HAP-1 (cell line): Measurements from ENCODE around the gene SLC25A10.

Experiments used
- DNase-seq, 2 experiments: peaks; one replicate each; pipeline ENCODE4 v3.0.0-alpha.2; 2016 to 2020; ENCODE audit warnings: low spot score in 2 of 2
- H3K27me3 ChIP-seq: fragments of 250-450 bp; sonication (Bioruptor Pico); 2 replicates; pipeline ENCODE4 v1.5.1; 2020; ENCODE audit warnings: low read depth, mild to moderate bottlenecking, moderate library complexity
- H3K36me3 ChIP-seq: fragments of 250-450 bp; sonication (Bioruptor Pico); replicated peaks from 2 replicates; pipeline ENCODE4 v1.5.1; 2020; ENCODE audit warnings: mild to moderate bottlenecking
- H3K4me1 ChIP-seq: fragments of 250-450 bp; sonication (Bioruptor Pico); 2 replicates; pipeline ENCODE4 v1.5.1; 2020; ENCODE audit warnings: mild to moderate bottlenecking
- H3K4me3 ChIP-seq: fragments of 250-450 bp; sonication (Bioruptor Pico); 2 replicates; pipeline ENCODE4 v1.5.1; 2020; ENCODE audit warnings: mild to moderate bottlenecking, moderate library complexity
- H3K9me3 ChIP-seq: fragments of 250-450 bp; sonication (Bioruptor Pico); 2 replicates; pipeline ENCODE4 v1.5.1; 2020; ENCODE audit warnings: mild to moderate bottlenecking, moderate library complexity
- in situ Hi-C: fragments of 300-500 bp; cut with MboI; formaldehyde crosslinking; loops from 3 replicates; pipeline ENCODE4 v1.14.3; 2020; ENCODE audit warnings: low sequenced_read_pairs, inconsistent platforms, mixed read lengths

Gene SLC25A10

DNA sequence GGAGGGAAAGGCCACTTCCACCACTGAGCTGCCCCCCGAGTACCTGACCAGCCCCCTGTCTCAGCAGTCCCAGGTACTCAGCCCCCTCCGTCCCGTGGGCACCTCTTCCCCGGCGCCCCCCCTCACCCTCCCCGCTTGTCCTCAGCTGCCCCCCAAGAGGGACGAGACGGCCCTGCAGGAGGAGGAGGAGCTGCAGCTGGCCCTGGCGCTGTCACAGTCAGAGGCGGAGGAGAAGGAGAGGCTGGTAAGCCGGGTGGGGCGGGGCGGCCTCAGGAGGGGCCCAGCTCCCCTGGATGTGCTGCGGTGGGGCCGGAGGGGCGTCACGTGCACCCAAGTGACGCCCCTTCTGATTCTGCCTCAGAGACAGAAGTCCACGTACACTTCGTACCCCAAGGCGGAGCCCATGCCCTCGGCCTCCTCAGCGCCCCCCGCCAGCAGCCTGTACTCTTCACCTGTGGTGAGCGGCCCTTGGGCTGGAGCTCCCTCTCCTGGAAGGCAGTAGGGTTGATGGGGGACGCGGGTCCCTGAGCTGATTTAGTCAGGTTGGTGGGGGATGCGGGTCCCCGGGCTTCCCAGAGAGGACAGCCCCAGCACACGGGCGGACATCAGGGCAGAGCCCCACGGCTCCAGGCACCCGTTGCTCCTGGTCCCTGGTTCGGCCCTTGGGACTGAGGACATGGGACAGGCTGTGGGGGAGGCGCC lies 18.4 kb upstream of the SLC25A10 start:
- in situ Hi-C loops: no loop called here
- Histone ChIP-seq H3K9me3 (no peaks in the 10 kb centered on the region), H3K36me3 (peaks cover 89% of the 10 kb centered on the region), H3K4me1 (no peaks in the 10 kb centered on the region), H3K27me3 (no peaks in the 10 kb centered on the region), H3K4me3 (no peak overlapping the region)
- DNase-seq: no peak

GRCh38 chr17:81694810-81695209 lies 17.3 kb upstream of the SLC25A10 start:
- no peaks in the 10 kb centered on the region for H3K9me3 ChIP-seq

DNA sequence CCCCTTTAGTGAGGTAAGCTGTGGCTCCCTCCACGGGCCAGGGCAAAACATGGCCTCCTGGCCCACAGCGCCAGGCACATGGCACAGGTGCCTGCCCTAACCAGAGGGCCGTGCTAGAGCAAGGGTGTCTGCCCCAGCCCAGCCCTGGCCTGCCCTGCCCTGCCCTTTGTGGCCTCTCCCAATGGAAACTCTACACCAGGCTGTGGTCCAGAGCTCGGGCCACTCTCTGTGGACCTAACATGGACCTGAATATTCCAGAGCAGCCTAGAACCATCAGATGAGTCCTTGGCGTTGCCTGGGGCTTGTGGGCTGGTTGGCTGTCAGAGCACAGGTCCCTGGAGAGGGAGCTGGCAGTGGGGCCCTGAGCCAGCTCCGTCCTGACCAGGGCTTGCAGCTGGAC lies 16.9 kb upstream of the SLC25A10 start:
- in situ Hi-C loops: no loop called here
- no peak for DNase-seq
- H3K4me3 ChIP-seq: no peak overlapping the region
- peaks cover 89% of the 10 kb centered on the region for H3K36me3 ChIP-seq
- no peaks in the 10 kb centered on the region for H3K4me1 ChIP-seq
- no peaks in the 10 kb centered on the region for H3K27me3 ChIP-seq
- no peaks in the 10 kb centered on the region for H3K9me3 ChIP-seq

More at GRCh38 chr17:81694810-81695209, 17.3 kb upstream of the SLC25A10 start:
- no peak for DNase-seq
- H3K4me1 ChIP-seq: no peaks in the 10 kb centered on the region
- H3K27me3 ChIP-seq: no peaks in the 10 kb centered on the region
- in situ Hi-C loops: no loop called here
- no peak overlapping the region for H3K4me3 ChIP-seq
- H3K36me3 ChIP-seq: peaks cover 91% of the 10 kb centered on the region

DNA sequence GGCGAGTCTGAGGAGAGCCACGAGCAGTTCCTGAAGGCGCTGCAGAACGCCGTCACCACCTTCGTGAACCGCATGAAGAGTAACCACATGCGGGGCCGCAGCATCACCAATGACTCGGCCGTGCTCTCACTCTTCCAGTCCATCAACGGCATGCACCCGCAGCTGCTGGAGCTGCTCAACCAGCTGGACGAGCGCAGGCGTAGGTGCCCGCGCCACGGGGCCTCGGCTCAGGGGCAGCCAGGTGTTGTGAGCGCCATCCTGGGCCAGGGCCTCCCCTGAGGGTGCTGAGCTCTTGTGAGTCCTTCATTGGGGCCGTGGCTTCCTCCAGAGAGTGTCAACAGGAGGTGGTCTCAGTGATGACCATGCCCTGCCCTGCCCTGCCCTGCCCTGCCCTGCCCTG lies 16.3 kb upstream of the SLC25A10 start:
- no peak for DNase-seq
- H3K27me3 ChIP-seq: no peaks in the 10 kb centered on the region
- H3K4me1 ChIP-seq: no peaks in the 10 kb centered on the region; the same call in none of the 2 replicates
- H3K9me3 ChIP-seq: no peaks in the 10 kb centered on the region
- no peak overlapping the region for H3K4me3 ChIP-seq
- peaks cover 86% of the 10 kb centered on the region for H3K36me3 ChIP-seq
- in situ Hi-C loops: no loop called here

- Histone ChIP-seq H3K27me3 (no peaks in the 10 kb centered on the region), H3K4me1 (peaks cover 3% of the 10 kb centered on the region), H3K36me3 (peaks cover 88% of the 10 kb centered on the region), H3K9me3 (no peaks in the 10 kb centered on the region), H3K4me3 (no peak overlapping the region)
- no peak for DNase-seq
- in situ Hi-C loops: no loop called here
These were observed 15.7 kb upstream of the SLC25A10 start for GRCh38 chr17:81696218-81696941.

- H3K36me3 ChIP-seq: peaks cover 87% of the 10 kb centered on the region
- no peaks in the 10 kb centered on the region for H3K27me3 ChIP-seq
- in situ Hi-C loops: no loop called here
- H3K4me3 ChIP-seq: no peak overlapping the region
- no peaks in the 10 kb centered on the region for H3K9me3 ChIP-seq
- peaks cover 8% of the 10 kb centered on the region for H3K4me1 ChIP-seq
- DNase-seq: no peak
These were observed 14.6 kb upstream of the SLC25A10 start for GRCh38 chr17:81697261-81698044.

DNA sequence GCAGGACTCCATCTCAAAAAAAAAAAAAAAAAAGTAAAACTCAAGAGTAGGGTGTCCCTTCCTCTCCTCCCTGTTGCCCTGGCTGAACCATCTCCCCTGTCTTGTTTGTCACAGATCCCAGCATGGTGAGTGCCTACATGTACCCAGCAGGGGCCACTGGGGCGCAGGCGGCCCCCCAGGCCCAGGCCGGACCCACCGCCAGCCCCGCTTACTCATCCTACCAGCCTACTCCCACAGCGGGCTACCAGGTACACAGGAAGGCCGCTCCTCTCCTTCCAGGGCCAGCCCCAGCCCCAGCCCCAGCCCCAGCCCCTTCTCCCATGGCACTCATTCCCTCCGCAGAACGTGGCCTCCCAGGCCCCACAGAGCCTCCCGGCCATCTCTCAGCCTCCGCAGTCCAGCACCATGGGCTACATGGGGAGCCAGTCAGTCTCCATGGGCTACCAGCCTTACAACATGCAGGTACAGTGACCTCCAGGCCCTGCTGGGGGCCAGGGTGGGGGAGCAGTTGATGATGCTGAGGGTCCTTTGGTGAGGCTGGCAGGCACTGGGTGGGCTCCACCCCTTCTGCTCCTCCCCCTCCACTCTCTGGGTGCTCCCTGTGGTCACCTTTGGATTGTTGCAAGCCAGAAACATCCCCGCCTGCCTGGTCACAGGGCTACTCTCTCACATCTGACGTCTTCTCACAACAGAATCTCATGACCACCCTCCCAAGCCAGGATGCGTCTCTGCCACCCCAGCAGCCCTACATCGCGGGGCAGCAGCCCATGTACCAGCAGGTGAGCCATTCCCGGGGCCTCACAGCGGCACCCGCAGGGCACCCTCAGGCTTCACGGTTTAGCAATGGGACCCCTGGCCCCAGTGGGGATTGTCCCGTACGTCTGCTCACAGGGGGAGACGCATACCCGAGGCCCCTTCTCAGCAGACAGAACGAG lies 11.5 kb upstream of the SLC25A10 start:
- H3K9me3 ChIP-seq: no peaks in the 10 kb centered on the region

GRCh38 chr17:81701288-81702071 lies 10.6 kb upstream of the SLC25A10 start:
- Histone ChIP-seq H3K4me3 (peak overlapping the region; percentile 80), H3K9me3 (no peaks in the 10 kb centered on the region), H3K27me3 (no peaks in the 10 kb centered on the region), H3K36me3 (peaks cover 85% of the 10 kb centered on the region), H3K4me1 (peaks cover 8% of the 10 kb centered on the region)
- DNase-seq: no peak
- in situ Hi-C loops: no loop called here

More for the DNA sequence above, 11.5 kb upstream of the SLC25A10 start:
- Histone ChIP-seq H3K4me1 (peaks cover 8% of the 10 kb centered on the region), H3K27me3 (no peaks in the 10 kb centered on the region), H3K36me3 (peaks cover 85% of the 10 kb centered on the region), H3K4me3 (peak overlapping the region; percentile 80)
- DNase-seq: no peak
- in situ Hi-C loops: no loop called here

GRCh38 chr17:81702934-81703746 lies 8.9 kb upstream of the SLC25A10 start, which contains the start of gene MRPL12:
Gene MRPL12 (plus strand): TSS chr17:81703367. CDS start chr17:81703502, 135 bp downstream.
- peaks cover 8% of the 10 kb centered on the region for H3K4me1 ChIP-seq
- H3K4me3 ChIP-seq: peak within 1 kb of the TSS; percentile 80
- H3K9me3 ChIP-seq: no peaks in the 10 kb centered on the region
- H3K27me3 ChIP-seq: no peaks in the 10 kb centered on the region
- peaks cover 87% of the 10 kb centered on the region for H3K36me3 ChIP-seq
- in situ Hi-C loops: no loop called here
- peak; percentile 94 for DNase-seq

DNA sequence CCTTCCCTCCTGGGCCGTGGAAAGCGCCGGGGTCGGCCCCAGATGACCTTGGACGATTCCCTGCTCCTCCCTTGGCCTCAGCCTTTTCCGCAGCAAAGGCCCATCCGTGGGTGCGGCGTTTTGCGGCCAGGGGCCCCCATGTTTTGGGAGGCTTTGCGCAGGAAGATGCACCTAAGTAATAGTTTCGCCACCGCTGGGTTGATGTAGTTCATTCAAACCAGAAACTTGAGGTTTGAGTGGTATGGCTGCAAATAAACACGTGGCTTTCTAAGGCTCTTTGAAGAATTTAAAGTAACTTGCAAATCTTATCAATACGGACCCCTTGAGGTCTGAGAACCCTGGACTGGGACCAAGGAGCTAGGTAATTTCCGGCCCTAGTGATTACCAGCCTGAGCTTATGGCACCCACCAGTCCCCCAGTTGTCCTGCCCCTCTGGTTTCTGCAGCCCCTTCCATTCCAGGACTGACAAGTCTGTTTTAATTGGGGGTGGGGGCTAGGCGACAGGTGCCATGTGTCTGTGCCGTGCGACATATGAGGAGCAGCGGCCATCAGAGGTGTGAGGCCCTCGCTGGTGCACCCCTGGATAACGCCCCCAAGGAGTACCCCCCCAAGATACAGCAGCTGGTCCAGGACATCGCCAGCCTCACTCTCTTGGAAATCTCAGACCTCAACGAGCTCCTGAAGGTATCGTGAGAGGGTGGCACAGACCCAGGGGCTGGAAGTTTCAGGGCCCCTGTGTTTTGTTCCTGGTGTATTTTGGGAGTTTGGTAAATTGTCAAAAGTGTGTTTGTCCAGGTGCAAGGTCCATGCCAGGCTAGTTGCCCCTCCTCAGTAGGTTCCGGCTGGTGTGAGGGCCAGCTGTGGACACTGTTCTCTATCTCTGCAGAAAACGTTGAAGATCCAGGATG lies 8.1 kb upstream of the SLC25A10 start:
- in situ Hi-C loops: no loop called here
- Histone ChIP-seq H3K4me3 (peak overlapping the region; percentile 80), H3K9me3 (no peaks in the 10 kb centered on the region), H3K36me3 (peaks cover 86% of the 10 kb centered on the region), H3K4me1 (peaks cover 8% of the 10 kb centered on the region), H3K27me3 (no peaks in the 10 kb centered on the region)
- DNase-seq: no peak

DNA sequence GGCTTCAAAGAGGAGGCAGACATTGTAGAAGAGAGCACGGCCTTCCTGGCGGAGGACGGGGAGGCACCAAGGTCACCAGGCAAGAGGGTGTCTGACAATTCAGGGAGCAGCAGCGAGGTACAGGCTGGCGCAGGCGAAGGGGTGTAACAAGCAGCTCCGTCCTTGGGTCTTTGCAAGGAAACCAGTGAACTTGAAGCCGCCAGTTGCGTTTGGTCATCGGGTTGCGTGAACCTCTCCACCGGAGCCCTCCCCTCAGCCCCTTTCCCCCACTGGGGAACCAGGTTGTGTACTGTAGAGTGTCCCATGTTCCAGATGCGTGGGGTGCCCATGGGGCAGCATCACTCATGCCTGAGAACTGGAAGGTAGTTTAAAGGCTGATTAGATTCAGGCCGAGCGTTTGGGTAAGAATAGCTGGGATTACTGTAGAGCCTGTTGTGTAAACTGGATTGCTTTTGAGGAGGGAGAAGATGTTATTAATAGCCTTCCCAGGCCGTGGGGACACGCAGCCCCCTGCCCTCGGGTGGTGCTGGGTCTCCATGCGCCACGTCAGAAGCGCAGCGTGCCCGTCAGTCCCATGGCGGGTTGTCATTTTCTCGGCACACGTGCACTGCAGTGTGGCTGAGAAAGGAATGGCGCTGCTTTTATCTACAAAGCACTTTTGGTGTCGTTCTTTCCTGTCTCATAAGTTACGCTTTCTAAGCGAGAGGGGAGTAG lies 6.4 kb upstream of the SLC25A10 start:
- Histone ChIP-seq H3K9me3 (no peaks in the 10 kb centered on the region), H3K4me3 (no peak overlapping the region), H3K4me1 (peaks cover 9% of the 10 kb centered on the region), H3K27me3 (no peaks in the 10 kb centered on the region), H3K36me3 (peaks cover 75% of the 10 kb centered on the region)
- no peak for DNase-seq
- in situ Hi-C loops: no loop called here
